Esophagus squamous epithelium (tissue), 5 donors: ENCODE results near the gene CNOT8. TPM values are rescaled to one million over a fixed set of nuclear protein-coding genes. Genes with fewer than 3 reads are reported as not detected.

Experiments
- DNase-seq: peaks from one replicate; lab custom pipeline; 2025; lab: John Stamatoyannopoulos, UW
- H3K27ac ChIP-seq, 4 donors: fragments of 200-600 bp; sonication (generic); one replicate each; pipeline ENCODE4 v1.5.1; 2016 to 2019; ENCODE audit warnings: mild to moderate bottlenecking in 1 of 4
- H3K27me3 ChIP-seq, 4 donors: fragments of 200-600 bp; sonication (generic); 1 replicate in 3 of 4; 2 replicates in 1 of 4; pipeline versions ENCODE4 v1.5.1 to v1.6.0; 2017 to 2021; ENCODE audit warnings: antibody characterized with exemption in 1 of 4
- H3K36me3 ChIP-seq, 3 donors: fragments of 200-600 bp; sonication (generic); one replicate each; pipeline ENCODE4 v1.5.1; 2016 to 2019
- H3K4me1 ChIP-seq, 3 donors: fragments of 200-600 bp; sonication (generic); one replicate each; pipeline ENCODE4 v1.5.1; 2017 to 2019
- H3K4me3 ChIP-seq, 4 donors: fragments of 200-600 bp; sonication (generic); 1 replicate in 3 of 4; 2 replicates in 1 of 4; pipeline ENCODE4 v1.5.1; 2016 to 2019; ENCODE audit warnings: mild to moderate bottlenecking in 2 of 4, moderate library complexity in 1 of 4
- H3K9me3 ChIP-seq, 3 donors: fragments of 200-600 bp; sonication (generic); one replicate each; pipeline ENCODE4 v1.5.1; 2016 to 2019
- POLR2A ChIP-seq, 4 donors: fragments of 450-650 bp; IDR thresholded peaks; one replicate each; pipeline ENCODE4 v1.6.1; 2017; ENCODE audit warnings: antibody characterized with exemption in 4 of 4, mild to moderate bottlenecking in 4 of 4, moderate library complexity in 3 of 4
- WGBS, 2 donors: methylation state at CpG; one replicate each; pipeline ENCODE4 v1.1.5; 2018; 5-methylcytosine and 5-hydroxymethylcytosine counted together
- intact Hi-C: fragments of 100-400 bp; cut with DNase I; formaldehyde crosslinking; loops from one replicate; pipeline ENCODE4 v1.15.0; 2022
- total RNA-seq, 4 donors: library from RNA; depleted of rRNA; stranded (reverse); fragments of >200 nt; gene quantifications; one replicate each; pipeline ENCODE4 v1.1.0, GENCODE V29; 2016
- TF ChIP-seq, protein P1 (sequence below), 6 experiments: fragments of 450-650 bp in 4 of 6; fragments of 200-600 bp in 2 of 6; sonication (generic) in 2 of 6; IDR thresholded peaks; one replicate each; pipeline ENCODE4 v1.5.1; 2016 to 2019; ENCODE audit warnings: antibody characterized with exemption in 6 of 6, mild to moderate bottlenecking in 4 of 6, moderate library complexity in 4 of 6
- donor health status: DM: yes; HTN: yes; CAD: no.

Gene CNOT8
- total RNA-seq, 4 donors from 2014 or later = 32.8 to 55.0 (median 40.3) TPM

DNA sequence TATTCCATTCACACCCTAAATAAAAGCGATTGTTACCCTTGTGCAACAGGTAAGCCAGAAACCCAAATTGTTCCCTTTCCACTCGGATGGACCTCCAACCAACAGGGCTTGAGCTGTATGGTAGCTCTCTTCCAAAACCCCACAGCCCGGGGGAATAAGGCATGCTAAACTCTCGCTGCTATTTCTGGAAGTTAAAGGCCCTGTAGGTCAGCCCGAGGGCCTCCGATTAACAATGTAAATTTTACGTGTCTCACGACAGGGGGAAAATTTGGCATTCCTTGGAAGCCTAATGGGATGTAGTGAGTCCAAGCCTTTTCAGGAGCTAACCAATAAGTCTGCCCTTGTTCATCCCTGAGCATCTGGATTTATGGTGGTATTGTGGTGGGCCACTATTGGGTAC lies 26.0 kb downstream of the CNOT8 start:
- no peak for DNase-seq
- peaks cover 10 to 45% (median 27%) of the 10 kb centered on the region in 3 donors for H3K9me3 ChIP-seq
- WGBS, 2 donors = 93 to 98% methylated on average over 5 to 8 of the region's 8 CpGs
- no peaks in the 10 kb centered on the region for H3K27me3 ChIP-seq
- H3K36me3 ChIP-seq = peaks cover 23 to 62% (median 25%) of the 10 kb centered on the region in 3 donors
- no peaks in the 10 kb centered on the region for H3K4me1 ChIP-seq
- no peak overlapping the region for H3K4me3 ChIP-seq
- TF ChIP-seq, protein P1, sequence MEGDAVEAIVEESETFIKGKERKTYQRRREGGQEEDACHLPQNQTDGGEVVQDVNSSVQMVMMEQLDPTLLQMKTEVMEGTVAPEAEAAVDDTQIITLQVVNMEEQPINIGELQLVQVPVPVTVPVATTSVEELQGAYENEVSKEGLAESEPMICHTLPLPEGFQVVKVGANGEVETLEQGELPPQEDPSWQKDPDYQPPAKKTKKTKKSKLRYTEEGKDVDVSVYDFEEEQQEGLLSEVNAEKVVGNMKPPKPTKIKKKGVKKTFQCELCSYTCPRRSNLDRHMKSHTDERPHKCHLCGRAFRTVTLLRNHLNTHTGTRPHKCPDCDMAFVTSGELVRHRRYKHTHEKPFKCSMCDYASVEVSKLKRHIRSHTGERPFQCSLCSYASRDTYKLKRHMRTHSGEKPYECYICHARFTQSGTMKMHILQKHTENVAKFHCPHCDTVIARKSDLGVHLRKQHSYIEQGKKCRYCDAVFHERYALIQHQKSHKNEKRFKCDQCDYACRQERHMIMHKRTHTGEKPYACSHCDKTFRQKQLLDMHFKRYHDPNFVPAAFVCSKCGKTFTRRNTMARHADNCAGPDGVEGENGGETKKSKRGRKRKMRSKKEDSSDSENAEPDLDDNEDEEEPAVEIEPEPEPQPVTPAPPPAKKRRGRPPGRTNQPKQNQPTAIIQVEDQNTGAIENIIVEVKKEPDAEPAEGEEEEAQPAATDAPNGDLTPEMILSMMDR (IDR thresholded peaks at IDR 0.05) = no peak
- TF ChIP-seq POLR2A (IDR thresholded peaks at IDR 0.05) = no peak
- intact Hi-C loops = no loop called here
- H3K27ac ChIP-seq = no peak overlapping the region

DNA sequence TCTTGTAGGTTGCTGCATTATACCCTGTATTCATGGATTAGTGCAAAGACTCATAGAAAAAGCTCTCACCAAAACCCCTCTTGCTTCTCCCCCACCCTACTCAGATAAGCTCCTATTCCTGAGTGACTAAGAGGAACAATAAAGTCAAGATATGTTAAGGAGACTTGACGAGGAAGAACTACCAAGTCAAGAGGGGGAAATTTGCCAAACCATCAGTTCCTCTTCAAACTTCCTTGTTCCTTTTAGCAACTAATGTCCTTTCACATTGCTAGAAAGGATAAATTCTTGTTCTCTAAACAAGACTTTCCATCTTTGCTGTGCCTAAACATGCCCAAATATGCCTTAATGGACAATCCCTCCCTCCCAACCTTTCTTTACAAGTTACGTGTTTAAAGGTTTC lies 27.0 kb downstream of the CNOT8 start:
- no peaks in the 10 kb centered on the region for H3K27me3 ChIP-seq
- TF ChIP-seq POLR2A (IDR thresholded peaks at IDR 0.05) = no peak
- TF ChIP-seq, protein P1 (IDR thresholded peaks at IDR 0.05) = no peak
- intact Hi-C loops = no loop called here
- peaks cover 23 to 66% (median 32%) of the 10 kb centered on the region in 3 donors for H3K36me3 ChIP-seq
- H3K9me3 ChIP-seq = peaks cover 10 to 37% (median 27%) of the 10 kb centered on the region in 3 donors
- DNase-seq = no peak
- H3K4me1 ChIP-seq = no peaks in the 10 kb centered on the region
- WGBS, 2 donors = 58 to 66% methylated on average over 2 of the region's 2 CpGs
- no peak overlapping the region for H3K27ac ChIP-seq
- H3K4me3 ChIP-seq = no peak overlapping the region

DNA sequence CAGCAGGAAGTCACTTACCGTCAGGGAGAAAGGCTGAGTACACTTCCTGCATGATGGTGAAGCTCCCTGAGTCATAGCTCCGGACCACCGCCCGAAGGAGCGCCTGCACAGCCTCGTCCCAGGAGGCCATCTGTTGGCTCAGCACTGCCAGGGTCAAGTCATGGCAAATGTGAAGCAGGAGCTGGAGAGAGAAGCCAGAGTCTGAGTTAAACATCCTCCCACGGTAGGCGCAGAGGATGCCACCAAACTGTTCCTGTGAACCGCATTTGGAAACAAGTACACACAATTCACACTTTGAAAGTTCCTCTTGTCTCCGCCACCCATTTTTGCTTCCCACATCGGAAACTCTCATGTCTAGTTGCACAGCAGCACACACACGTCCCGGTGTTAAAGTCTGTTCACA lies 33.9 kb downstream of the CNOT8 start:
- peaks cover 0 to 4% (median under 1%) of the 10 kb centered on the region in 3 donors for H3K9me3 ChIP-seq
- intact Hi-C loops = no loop called here
- H3K36me3 ChIP-seq = peaks cover 14 to 100% (median 55%) of the 10 kb centered on the region in 3 donors
- H3K4me1 ChIP-seq = peaks cover 3 to 22% (median 5%) of the 10 kb centered on the region in 3 donors
- TF ChIP-seq, protein P1 (IDR thresholded peaks at IDR 0.05) = no peak
- TF ChIP-seq POLR2A (IDR thresholded peaks at IDR 0.05) = no peak
- H3K27ac ChIP-seq = no peak overlapping the region
- no peak overlapping the region for H3K4me3 ChIP-seq
- no peak for DNase-seq
- H3K27me3 ChIP-seq = no peaks in the 10 kb centered on the region
- 80 to 83% methylated on average over 10 to 12 of the region's 13 CpGs for WGBS, 2 donors

DNA sequence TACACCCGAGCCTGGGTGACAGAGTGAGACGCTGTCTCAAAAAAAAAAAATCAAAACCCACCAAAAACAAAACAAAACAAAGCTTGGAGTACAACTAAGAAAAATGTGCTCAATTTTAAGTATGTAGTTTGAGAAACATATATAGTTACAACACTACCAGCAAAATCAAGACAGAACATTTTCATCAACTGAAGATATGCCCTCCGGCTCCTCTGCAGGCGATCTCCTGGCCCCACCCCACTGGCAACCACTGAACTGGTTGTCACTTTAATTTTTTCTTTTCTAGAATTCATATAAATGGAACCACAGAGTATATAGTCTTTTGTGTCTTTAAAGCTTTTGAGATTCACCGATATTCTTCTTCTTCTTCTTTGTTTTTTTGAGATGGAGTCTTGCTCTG lies 35.0 kb downstream of the CNOT8 start:
- peaks cover 5 to 100% (median 55%) of the 10 kb centered on the region in 3 donors for H3K36me3 ChIP-seq
- DNase-seq = no peak
- H3K9me3 ChIP-seq = peaks cover 0 to 1% (median 0%) of the 10 kb centered on the region in 3 donors
- no peak overlapping the region for H3K4me3 ChIP-seq
- TF ChIP-seq, protein P1 (IDR thresholded peaks at IDR 0.05) = no peak
- no peak for TF ChIP-seq POLR2A (IDR thresholded peaks at IDR 0.05)
- no peak overlapping the region for H3K27ac ChIP-seq
- H3K27me3 ChIP-seq = no peaks in the 10 kb centered on the region
- intact Hi-C loops = no loop called here
- 84 to 90% methylated on average over 5 of the region's 5 CpGs for WGBS, 2 donors
- H3K4me1 ChIP-seq = peaks cover 3 to 22% (median 5%) of the 10 kb centered on the region in 3 donors

DNA sequence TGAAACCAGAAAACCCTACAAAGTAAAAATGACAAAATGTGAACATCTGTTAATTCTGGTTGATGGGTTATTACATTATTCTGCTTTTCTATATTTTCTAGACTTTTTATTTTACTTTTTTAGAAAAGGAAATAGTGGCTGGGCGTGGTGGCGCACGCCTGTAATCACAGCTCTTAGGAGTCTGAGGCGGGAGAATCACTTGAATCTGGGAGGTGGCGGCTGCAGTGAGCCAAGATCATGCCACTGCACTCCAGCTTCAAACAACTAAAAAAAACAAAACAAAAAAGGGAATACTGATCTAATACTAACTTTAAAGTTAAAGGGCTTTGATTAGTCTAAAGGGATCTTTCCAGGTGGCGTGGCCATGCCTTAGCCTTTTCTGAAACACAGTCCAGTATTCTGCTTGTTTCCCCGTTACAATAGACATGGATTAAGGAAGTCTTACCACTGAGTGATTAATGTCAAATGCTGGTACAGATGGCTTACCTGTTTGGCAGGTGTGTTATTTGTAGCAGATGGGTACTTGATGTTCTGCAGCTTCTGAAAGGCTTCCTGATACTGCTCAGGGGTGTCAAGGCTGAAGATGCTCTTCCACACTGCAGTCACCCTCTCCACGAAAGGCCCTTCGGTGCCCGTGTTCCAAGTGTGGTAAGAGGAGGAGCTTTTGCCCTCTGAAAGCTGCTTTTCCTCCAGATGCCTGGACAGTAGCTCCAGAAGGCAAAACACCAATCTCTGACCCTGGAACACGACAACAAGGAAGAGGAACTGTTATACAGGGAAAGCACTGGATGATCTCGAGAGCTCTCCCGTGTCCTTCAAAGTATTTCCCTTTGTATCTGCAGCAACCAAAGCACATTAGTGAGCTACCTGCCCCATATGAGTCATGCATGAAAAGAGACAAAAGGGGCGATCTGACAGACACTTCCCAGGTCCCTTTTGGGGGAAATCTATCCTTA lies 37.5 kb downstream of the CNOT8 start:
- Histone ChIP-seq H3K36me3 (peaks cover 5 to 100% (median 41%) of the 10 kb centered on the region in 3 donors), H3K27ac (peak overlapping the region in 1 of 4 donors; percentile 21), H3K27me3 (no peaks in the 10 kb centered on the region), H3K9me3 (no peaks in the 10 kb centered on the region), H3K4me1 (peaks cover 3 to 22% (median 5%) of the 10 kb centered on the region in 3 donors), H3K4me3 (no peak overlapping the region)
- no peak for DNase-seq
- intact Hi-C loops = no loop called here
- 45 to 74% methylated on average over 14 of the region's 14 CpGs for WGBS, 2 donors
- TF ChIP-seq, protein P1 (IDR thresholded peaks at IDR 0.05) = no peak
- no peak for TF ChIP-seq POLR2A (IDR thresholded peaks at IDR 0.05)
